Neural progenitor cell (in vitro differentiated cells): ENCODE data around the gene SFT2D3. TPM values are rescaled to one million over a fixed set of nuclear protein-coding genes. Genes with fewer than 3 reads are reported as not detected.

Source experiments
- DNase-seq: peaks from one replicate; pipeline ENCODE4 v3.0.0-alpha.2; 2016; ENCODE audit warnings: low spot score
- H2AFZ ChIP-seq: fragments of 200-600 bp; sonication (generic); replicated peaks from 2 replicates; pipeline ENCODE4 v1.6.1; 2016; ENCODE audit warnings: antibody characterized with exemption
- H3F3A ChIP-seq: fragments of 200-600 bp; sonication (generic); 2 replicates; pipeline ENCODE4 v1.6.1; 2016; ENCODE audit warnings: antibody characterized with exemption, low read depth
- H3K27ac ChIP-seq: fragments of 200-600 bp; sonication (generic); 2 replicates; pipeline ENCODE4 v1.5.1; 2016; ENCODE audit warnings: mild to moderate bottlenecking
- H3K27me3 ChIP-seq: fragments of 200-600 bp; sonication (generic); 2 replicates; pipeline ENCODE4 v1.6.1; 2016; ENCODE audit warnings: mild to moderate bottlenecking, moderate library complexity
- H3K36me3 ChIP-seq: fragments of 200-600 bp; sonication (generic); 2 replicates; pipeline ENCODE4 v1.5.1; 2016
- H3K4me1 ChIP-seq: fragments of 200-600 bp; sonication (generic); 2 replicates; pipeline ENCODE4 v1.6.1; 2016; ENCODE audit warnings: mixed run types
- H3K4me2 ChIP-seq: fragments of 200-600 bp; sonication (generic); 2 replicates; pipeline ENCODE4 v1.6.1; 2016
- H3K4me3 ChIP-seq: fragments of 200-600 bp; sonication (generic); 2 replicates; pipeline ENCODE4 v1.5.1; 2016
- H3K79me2 ChIP-seq: fragments of 200-600 bp; sonication (generic); 2 replicates; pipeline ENCODE4 v1.6.1; 2016; ENCODE audit warnings: low read depth
- H3K9ac ChIP-seq: fragments of 200-600 bp; sonication (generic); 2 replicates; pipeline ENCODE4 v1.6.1; 2016
- H3K9me3 ChIP-seq: fragments of 200-600 bp; sonication (generic); 2 replicates; pipeline ENCODE4 v1.5.1; 2016; ENCODE audit warnings: low read depth
- H4K20me1 ChIP-seq: fragments of 200-600 bp; sonication (generic); 2 replicates; pipeline ENCODE4 v1.6.1; 2016; ENCODE audit warnings: low read depth
- H3K27ac Mint-ChIP-seq: 3 replicates; pipeline ENCODE4 v1.8.0; 2021; ENCODE audit warnings: mixed read lengths
- H3K27me3 Mint-ChIP-seq: 2 replicates; pipeline ENCODE4 v1.8.0; 2022; ENCODE audit warnings: low read depth, mild to moderate bottlenecking, inconsistent platforms, moderate library complexity, mixed read lengths; ENCODE audit not compliant: insufficient read depth
- H3K36me3 Mint-ChIP-seq: 3 replicates; pipeline ENCODE4 v1.8.0; 2021; ENCODE audit warnings: mixed read lengths
- H3K4me1 Mint-ChIP-seq: 3 replicates; pipeline ENCODE4 v1.8.0; 2021; ENCODE audit warnings: mixed read lengths
- H3K4me3 Mint-ChIP-seq: 3 replicates; pipeline ENCODE4 v1.8.0; 2021; ENCODE audit warnings: mild to moderate bottlenecking, moderate library complexity, mixed read lengths
- H3K9me3 Mint-ChIP-seq: 3 replicates; pipeline ENCODE4 v1.8.0; 2020; ENCODE audit warnings: mixed read lengths
- EZH2 ChIP-seq: fragments of 200-600 bp; sonication (generic); IDR thresholded peaks from 2 replicates; pipeline ENCODE4 v1.6.1; 2017; ENCODE audit warnings: antibody characterized with exemption, mild to moderate bottlenecking, moderate library complexity
- EZH2phosphoT487 ChIP-seq: fragments of 200-600 bp; sonication (generic); IDR thresholded peaks from 2 replicates; pipeline ENCODE4 v1.6.1; 2017; ENCODE audit warnings: antibody characterized with exemption
- total RNA-seq: library from RNA; depleted of rRNA; stranded (reverse); fragments of >200 nt; gene quantifications from 2 replicates; pipeline ENCODE4 v1.2.3, GENCODE V29; 2015; ENCODE audit warnings: low replicate concordance
- TF ChIP-seq, protein P1 (sequence below): fragments of 200-600 bp; sonication (generic); IDR thresholded peaks from 2 replicates; pipeline ENCODE4 v1.5.1; 2017; ENCODE audit warnings: antibody characterized with exemption, mild to moderate bottlenecking

Gene SFT2D3
- total RNA-seq, 1 donor from 2014 or later, result 30.6 TPM

DNA sequence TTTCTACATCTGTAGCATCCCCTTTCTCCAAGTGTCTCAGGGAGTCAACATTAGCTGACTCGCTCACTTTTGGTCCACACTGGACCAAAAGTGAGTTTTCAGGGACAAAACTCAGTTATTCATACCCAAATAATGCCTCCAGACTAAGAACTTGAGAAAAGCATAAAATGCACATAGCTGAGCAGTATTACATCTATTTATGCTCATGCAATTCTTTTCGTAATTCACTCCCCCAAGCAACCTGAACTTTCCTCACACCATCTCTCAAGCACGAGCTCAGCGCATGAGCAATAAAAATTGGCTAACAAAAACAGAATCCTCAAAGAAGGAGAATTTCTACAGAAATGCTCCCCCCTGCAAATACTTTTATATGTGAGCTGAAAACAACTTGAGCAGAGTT lies 17.0 kb downstream of the SFT2D3 start:
- no peaks in the 10 kb centered on the region for H3K79me2 ChIP-seq
- no peak overlapping the region for H3K27ac ChIP-seq
- H3K27ac Mint-ChIP-seq, result no peak overlapping the region
- H3K9me3 Mint-ChIP-seq, result no peaks in the 10 kb centered on the region
- no peaks in the 10 kb centered on the region for H4K20me1 ChIP-seq
- H3K9ac ChIP-seq, result no peak overlapping the region
- no peak overlapping the region for H3K4me2 ChIP-seq
- H3K36me3 ChIP-seq, result no peaks in the 10 kb centered on the region
- H3K4me3 Mint-ChIP-seq, result no peak overlapping the region
- no peaks in the 10 kb centered on the region for H3K4me1 Mint-ChIP-seq
- H3K4me1 ChIP-seq, result peaks cover 17% of the 10 kb centered on the region
- no peaks in the 10 kb centered on the region for H3K27me3 ChIP-seq
- H3F3A ChIP-seq, result peaks cover 8% of the 10 kb centered on the region
- no peak overlapping the region for H3K4me3 ChIP-seq
- TF ChIP-seq EZH2phosphoT487, result no peak
- TF ChIP-seq, protein P1, sequence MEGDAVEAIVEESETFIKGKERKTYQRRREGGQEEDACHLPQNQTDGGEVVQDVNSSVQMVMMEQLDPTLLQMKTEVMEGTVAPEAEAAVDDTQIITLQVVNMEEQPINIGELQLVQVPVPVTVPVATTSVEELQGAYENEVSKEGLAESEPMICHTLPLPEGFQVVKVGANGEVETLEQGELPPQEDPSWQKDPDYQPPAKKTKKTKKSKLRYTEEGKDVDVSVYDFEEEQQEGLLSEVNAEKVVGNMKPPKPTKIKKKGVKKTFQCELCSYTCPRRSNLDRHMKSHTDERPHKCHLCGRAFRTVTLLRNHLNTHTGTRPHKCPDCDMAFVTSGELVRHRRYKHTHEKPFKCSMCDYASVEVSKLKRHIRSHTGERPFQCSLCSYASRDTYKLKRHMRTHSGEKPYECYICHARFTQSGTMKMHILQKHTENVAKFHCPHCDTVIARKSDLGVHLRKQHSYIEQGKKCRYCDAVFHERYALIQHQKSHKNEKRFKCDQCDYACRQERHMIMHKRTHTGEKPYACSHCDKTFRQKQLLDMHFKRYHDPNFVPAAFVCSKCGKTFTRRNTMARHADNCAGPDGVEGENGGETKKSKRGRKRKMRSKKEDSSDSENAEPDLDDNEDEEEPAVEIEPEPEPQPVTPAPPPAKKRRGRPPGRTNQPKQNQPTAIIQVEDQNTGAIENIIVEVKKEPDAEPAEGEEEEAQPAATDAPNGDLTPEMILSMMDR, result no peak
- no peak for TF ChIP-seq EZH2
- H2AFZ ChIP-seq, result no peak overlapping the region
- peaks cover 30% of the 10 kb centered on the region for H3K36me3 Mint-ChIP-seq
- no peaks in the 10 kb centered on the region for H3K9me3 ChIP-seq
- peaks cover 2% of the 10 kb centered on the region for H3K27me3 Mint-ChIP-seq
- DNase-seq, result no peak

DNA sequence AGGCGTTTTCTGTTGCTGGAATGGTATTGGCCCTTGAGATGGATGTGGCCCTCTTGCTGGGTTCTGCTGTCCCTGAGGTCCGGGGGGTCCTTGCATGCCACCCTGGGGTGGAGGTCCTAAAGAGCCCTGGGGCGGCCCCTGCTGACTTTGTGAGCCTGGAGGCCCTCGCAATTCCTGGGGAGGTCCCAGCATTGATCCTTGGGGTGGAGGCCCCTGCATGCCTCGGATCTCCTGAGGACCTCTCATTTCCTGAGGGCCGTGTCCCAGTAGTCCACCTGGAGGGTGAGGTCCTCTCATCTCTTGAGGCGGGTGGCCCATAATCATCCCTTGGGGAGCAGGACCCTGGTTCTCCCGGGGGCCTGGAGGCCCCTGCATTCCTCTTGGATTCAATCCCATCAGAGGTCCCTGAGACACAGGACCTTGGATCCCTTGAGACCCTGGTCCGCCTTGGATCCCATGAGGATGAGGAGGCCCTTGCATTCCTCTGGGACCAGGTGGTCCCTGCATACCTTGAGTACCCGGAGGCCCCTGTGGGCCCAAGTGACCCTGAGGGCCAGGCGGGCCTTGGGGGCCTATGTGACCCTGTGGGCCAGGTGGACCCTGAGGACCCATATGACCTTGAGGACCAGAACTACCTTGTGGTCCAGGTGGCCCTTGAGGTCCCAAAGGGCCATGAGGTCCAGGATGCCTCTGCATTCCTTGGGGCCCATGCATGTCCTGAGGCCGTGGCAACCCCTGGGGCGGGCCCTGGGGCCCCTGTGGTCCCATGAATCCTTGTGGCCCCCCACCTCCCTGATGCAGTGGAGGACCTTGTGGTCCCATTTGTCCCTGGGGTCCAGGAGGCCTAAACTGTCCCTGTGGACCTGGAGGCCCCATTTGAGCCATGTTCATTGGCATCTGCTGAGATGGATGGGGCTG lies 18.3 kb downstream of the SFT2D3 start:
- Histone ChIP-seq H4K20me1 (no peaks in the 10 kb centered on the region), H3K27ac (no peak overlapping the region), H2AFZ (no peak overlapping the region), H3K79me2 (no peaks in the 10 kb centered on the region), H3K4me1 (peaks cover 17% of the 10 kb centered on the region), H3K9me3 (no peaks in the 10 kb centered on the region), H3K4me2 (no peak overlapping the region), H3K27me3 (no peaks in the 10 kb centered on the region), H3K4me3 (no peak overlapping the region), H3K9ac (no peak overlapping the region), H3F3A (peaks cover 8% of the 10 kb centered on the region), H3K36me3 (no peaks in the 10 kb centered on the region)
- TF ChIP-seq, protein P1, result no peak
- TF ChIP-seq EZH2phosphoT487 (no peak), EZH2 (no peak)
- Mint-ChIP-seq H3K27me3 (peaks cover 2% of the 10 kb centered on the region), H3K36me3 (peaks cover 30% of the 10 kb centered on the region), H3K9me3 (no peaks in the 10 kb centered on the region), H3K27ac (no peak overlapping the region), H3K4me3 (no peak overlapping the region), H3K4me1 (no peaks in the 10 kb centered on the region)
- no peak for DNase-seq

DNA sequence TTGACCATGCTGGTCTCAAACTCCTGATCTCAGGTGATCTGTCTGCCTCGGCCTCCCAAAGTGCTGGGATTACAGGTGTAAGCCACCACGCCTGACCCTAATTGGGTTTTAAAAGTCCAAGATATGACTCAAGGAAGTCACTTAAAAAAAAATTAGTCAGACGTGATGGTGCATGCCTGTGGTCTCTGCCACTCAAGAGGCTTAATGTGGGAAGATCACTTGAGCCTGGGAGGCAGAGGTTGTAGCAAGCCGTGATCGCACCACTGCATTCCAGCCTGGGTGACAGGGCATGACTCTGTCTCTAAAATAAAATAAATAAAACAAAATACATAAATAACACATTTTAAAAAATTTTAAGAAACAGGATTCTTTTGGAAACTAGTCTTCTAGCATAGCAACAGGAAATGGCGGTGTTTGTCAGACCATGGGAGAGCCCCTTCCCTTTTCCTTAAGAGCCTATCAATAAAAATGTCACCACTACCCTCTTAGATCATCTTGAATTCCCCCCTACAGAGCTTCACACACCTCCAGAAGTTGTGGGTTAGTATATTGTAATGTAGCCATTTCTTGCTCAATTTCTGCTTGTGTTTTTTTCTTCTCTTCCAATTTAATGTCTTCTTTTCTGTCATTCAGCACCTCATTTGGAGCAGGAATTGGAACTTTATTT lies 20.1 kb downstream of the SFT2D3 start:
- H3K27ac ChIP-seq, result no peak overlapping the region
- H3K36me3 ChIP-seq, result no peaks in the 10 kb centered on the region
- TF ChIP-seq, protein P1, result no peak
- TF ChIP-seq EZH2, result no peak
- no peak for TF ChIP-seq EZH2phosphoT487

More for the DNA sequence above, 20.1 kb downstream of the SFT2D3 start:
- Histone ChIP-seq H3K27me3 (no peaks in the 10 kb centered on the region), H4K20me1 (no peaks in the 10 kb centered on the region), H3F3A (peaks cover 2% of the 10 kb centered on the region), H3K4me1 (peaks cover 3% of the 10 kb centered on the region), H3K4me2 (no peak overlapping the region), H3K9me3 (no peaks in the 10 kb centered on the region), H2AFZ (no peak overlapping the region), H3K79me2 (no peaks in the 10 kb centered on the region), H3K9ac (no peak overlapping the region), H3K4me3 (no peak overlapping the region)
- no peak overlapping the region for H3K4me3 Mint-ChIP-seq
- no peaks in the 10 kb centered on the region for H3K4me1 Mint-ChIP-seq
- H3K27ac Mint-ChIP-seq, result no peak overlapping the region
- no peaks in the 10 kb centered on the region for H3K9me3 Mint-ChIP-seq
- H3K27me3 Mint-ChIP-seq, result peaks cover 2% of the 10 kb centered on the region
- no peak for DNase-seq
- H3K36me3 Mint-ChIP-seq, result peaks cover 30% of the 10 kb centered on the region
